Measurements from ENCODE around the gene OXT. TPM values are rescaled to one million over a fixed set of nuclear protein-coding genes. Genes with fewer than 3 reads are reported as not detected.
A peak's percentile ranks its signal among the peaks of the same experiment; 100 is the strongest.
"Not testable (repeated sequence)": the region's sequence is repeated elsewhere in the genome, so short reads cannot be mapped to it uniquely, and the experiment has no call there.

The OXT gene
- total RNA-seq, 1 donor: not detected

- Histone ChIP-seq H4K20me1 (ENCODE audit: insufficient read depth, low read length) (no peaks in the 10 kb centered on the region), H3K4me1 (ENCODE audit: insufficient read depth, low read length) (peaks cover 5% of the 10 kb centered on the region), H3K4me2 (ENCODE audit: insufficient read depth, low read length) (no peak overlapping the region), H3K9me3 (ENCODE audit: low read depth, low read length) (no peaks in the 10 kb centered on the region), H3K79me2 (ENCODE audit: insufficient read depth, low read length) (peaks cover 10% of the 10 kb centered on the region), H3K4me3 (ENCODE audit: insufficient read depth, low read length) (no peak overlapping the region), H3K36me3 (ENCODE audit: insufficient read depth, low read length) (peaks cover 23% of the 10 kb centered on the region), H3K27me3 (ENCODE audit: insufficient read depth, low read length) (no peaks in the 10 kb centered on the region), H2AFZ (ENCODE audit: low read length) (no peak overlapping the region), H3K27ac (ENCODE audit: low read depth, low read length) (no peak overlapping the region)
- DNase-seq (ENCODE audit: insufficient read length, low spot score, missing footprints): no peak
- no peak for TF ChIP-seq CTCF (IDR thresholded peaks at IDR 0.05; ENCODE audit: extremely low read depth, low read depth, low read length)
Measured at GRCh38 chr20:3051385-3052019, 19.9 kb upstream of the OXT start.

GRCh38 chr20:3059489-3059888, 11.9 kb upstream of the OXT start:
- no peak overlapping the region for H3K27ac ChIP-seq (ENCODE audit: low read depth, low read length)
- no peak overlapping the region for H3K4me2 ChIP-seq (ENCODE audit: insufficient read depth, low read length)
- no peaks in the 10 kb centered on the region for H3K9me3 ChIP-seq (ENCODE audit: low read depth, low read length)
- H3K36me3 ChIP-seq (ENCODE audit: insufficient read depth, low read length): no peaks in the 10 kb centered on the region
- H3K4me1 ChIP-seq (ENCODE audit: insufficient read depth, low read length): no peaks in the 10 kb centered on the region
- DNase-seq (ENCODE audit: insufficient read length, low spot score, missing footprints): no peak
- no peak overlapping the region for H2AFZ ChIP-seq (ENCODE audit: low read length)
- H3K79me2 ChIP-seq (ENCODE audit: insufficient read depth, low read length): no peaks in the 10 kb centered on the region
- H3K27me3 ChIP-seq (ENCODE audit: insufficient read depth, low read length): no peaks in the 10 kb centered on the region
- no peak for TF ChIP-seq CTCF (IDR thresholded peaks at IDR 0.05; ENCODE audit: extremely low read depth, low read depth, low read length)
- no peak overlapping the region for H3K4me3 ChIP-seq (ENCODE audit: insufficient read depth, low read length)
- H4K20me1 ChIP-seq (ENCODE audit: insufficient read depth, low read length): no peaks in the 10 kb centered on the region

- not testable (repeated sequence) for DNase-seq (ENCODE audit: insufficient read length, low spot score, missing footprints); H3K36me3 ChIP-seq (ENCODE audit: insufficient read depth, low read length); H3K79me2 ChIP-seq (ENCODE audit: insufficient read depth, low read length); H3K9me3 ChIP-seq (ENCODE audit: low read depth, low read length); H3K27me3 ChIP-seq (ENCODE audit: insufficient read depth, low read length); H4K20me1 ChIP-seq (ENCODE audit: insufficient read depth, low read length); H3K4me2 ChIP-seq (ENCODE audit: insufficient read depth, low read length); H3K4me3 ChIP-seq (ENCODE audit: insufficient read depth, low read length); H3K27ac ChIP-seq (ENCODE audit: low read depth, low read length); H2AFZ ChIP-seq (ENCODE audit: low read length)
- peaks cover 12% of the 10 kb centered on the region for H3K4me1 ChIP-seq (ENCODE audit: insufficient read depth, low read length)
Measured at GRCh38 chr20:3064119-3064518, 7.3 kb upstream of the OXT start.

GRCh38 chr20:3067139-3068014, 4.0 kb upstream of the OXT start:
- no peak for TF ChIP-seq CTCF (IDR thresholded peaks at IDR 0.05; ENCODE audit: extremely low read depth, low read depth, low read length)
- H3K79me2 ChIP-seq (ENCODE audit: insufficient read depth, low read length): no peaks in the 10 kb centered on the region
- H3K4me2 ChIP-seq (ENCODE audit: insufficient read depth, low read length): peak overlapping the region; percentile 16
- H4K20me1 ChIP-seq (ENCODE audit: insufficient read depth, low read length): no peaks in the 10 kb centered on the region
- no peaks in the 10 kb centered on the region for H3K36me3 ChIP-seq (ENCODE audit: insufficient read depth, low read length)
- H3K27me3 ChIP-seq (ENCODE audit: insufficient read depth, low read length): peaks cover 14% of the 10 kb centered on the region
- no peaks in the 10 kb centered on the region for H3K9me3 ChIP-seq (ENCODE audit: low read depth, low read length)
- H3K27ac ChIP-seq (ENCODE audit: low read depth, low read length): peak overlapping the region; percentile 19
- H2AFZ ChIP-seq (ENCODE audit: low read length): no peak overlapping the region
- H3K4me1 ChIP-seq (ENCODE audit: insufficient read depth, low read length): peaks cover 12% of the 10 kb centered on the region
- no peak for DNase-seq (ENCODE audit: insufficient read length, low spot score, missing footprints)
- H3K4me3 ChIP-seq (ENCODE audit: insufficient read depth, low read length): no peak overlapping the region

All from osteoblast (primary cell).